GM12801 (cell line): ENCODE data around the gene VSIG10L.

Experiments
- CTCF ChIP-seq: IDR thresholded peaks from one replicate; pipeline ENCODE4 v1.5.1; 2011; ENCODE audit warnings: control low read depth; ENCODE audit not compliant: insufficient read length; ENCODE audit errors: extremely low read depth

Gene VSIG10L

DNA sequence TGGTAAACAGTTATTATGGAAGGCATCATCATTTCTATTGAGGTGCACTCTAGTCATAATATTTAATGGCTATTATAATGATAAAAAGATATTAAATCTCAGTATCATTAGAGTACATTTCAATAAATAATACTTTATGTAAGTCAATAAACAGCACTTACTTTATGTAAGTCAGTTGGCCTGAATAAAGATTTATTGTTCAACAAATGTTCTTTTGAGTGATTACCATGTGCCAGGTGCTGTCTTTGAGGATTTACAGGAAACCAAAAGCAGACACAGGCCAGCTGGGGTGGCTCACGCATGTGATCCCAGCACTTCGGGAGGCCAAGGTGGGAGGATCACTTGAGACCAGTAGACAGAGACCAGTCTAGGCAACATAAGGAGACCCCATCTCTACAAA lies 35.5 kb upstream of the VSIG10L start:
- TF ChIP-seq CTCF: no peak

DNA sequence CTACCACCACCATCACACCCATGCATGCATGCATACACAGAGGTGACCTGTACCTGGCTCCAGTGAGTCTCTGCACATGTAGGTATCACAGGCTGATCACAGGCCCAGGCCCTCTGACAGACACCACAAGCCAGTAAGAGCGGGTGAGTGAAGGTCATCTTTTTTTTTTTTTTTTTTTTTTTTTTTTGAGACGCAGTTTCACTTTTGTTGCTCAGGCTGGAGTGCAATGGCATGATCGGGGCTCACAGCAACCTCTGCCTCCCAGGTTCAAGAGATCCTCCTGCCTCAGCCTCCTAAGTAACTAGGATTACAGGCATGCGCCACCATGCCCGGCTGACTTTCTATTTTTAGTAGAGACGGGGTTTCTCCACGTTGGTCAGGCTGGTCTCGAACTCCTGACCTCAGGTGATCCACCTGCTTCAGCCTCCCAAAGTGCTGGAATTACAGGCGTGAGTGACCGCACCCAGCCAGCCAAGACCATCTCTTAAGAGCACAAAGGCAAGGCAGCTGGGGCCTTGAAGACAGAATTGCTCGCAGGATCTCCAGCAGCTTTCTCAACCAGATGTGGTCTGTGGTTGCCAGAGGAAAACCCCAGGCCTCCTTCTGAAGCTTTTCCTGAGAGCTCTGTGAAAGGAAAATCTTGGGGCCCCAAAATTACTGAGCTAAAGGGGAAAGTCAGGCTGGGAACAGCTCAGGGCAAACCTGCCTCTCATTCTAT lies 33.7 kb upstream of the VSIG10L start:
- TF ChIP-seq CTCF: no peak

GRCh38 chr19:51372649-51373504 lies 30.9 kb upstream of the VSIG10L start, which contains the start of gene NKG7:
TSS of gene NKG7 (minus strand) at chr19:51372654. CDS start at chr19:51372535, 119 bp downstream.
- TF ChIP-seq CTCF: no peak

DNA sequence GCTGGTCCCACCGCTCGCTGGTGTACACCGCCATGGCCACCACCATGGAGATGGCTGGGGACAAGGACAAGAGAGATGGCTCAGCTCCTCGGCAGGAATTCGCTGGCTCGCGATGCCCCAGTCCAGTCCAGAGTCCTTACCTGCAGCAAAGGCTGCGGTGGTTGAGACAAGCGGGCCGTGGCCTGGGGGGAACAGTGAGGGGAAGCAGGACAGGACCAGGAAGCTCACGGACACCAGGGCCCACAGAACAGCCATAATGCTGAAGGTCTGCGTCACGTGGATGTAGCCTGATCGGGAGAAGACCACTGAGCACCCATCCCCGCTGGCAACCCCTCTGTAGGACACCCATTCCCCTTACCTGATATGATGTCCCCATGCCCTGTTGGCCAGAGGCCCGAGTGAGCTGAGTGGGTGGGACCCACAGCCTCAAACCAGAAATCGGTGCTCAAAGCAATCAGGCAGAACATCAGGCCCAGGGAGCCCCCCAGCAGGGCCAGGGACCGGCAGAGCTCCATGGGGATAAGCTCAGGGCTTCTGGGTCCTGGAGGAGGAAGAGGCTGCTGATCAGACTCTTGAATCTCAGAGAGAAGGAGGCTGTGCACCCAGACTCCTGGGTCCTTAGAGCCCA lies 30.2 kb upstream of the VSIG10L start:
- no peak for TF ChIP-seq CTCF

GRCh38 chr19:51371186-51371690 lies 29.3 kb upstream of the VSIG10L start:
- TF ChIP-seq CTCF: no peak

- TF ChIP-seq CTCF: no peak
Observed at GRCh38 chr19:51370230-51370629, 28.3 kb upstream of the VSIG10L start.
